Caco-2 (cell line): ENCODE results near the gene KIRREL3. TPM values are rescaled to one million over a fixed set of nuclear protein-coding genes. Genes with fewer than 3 reads are reported as not detected.

Experiments
- BruUV-seq: library from RNA; stranded (reverse); fragments of 400-500 nt; replicated peaks from 2 replicates; lab custom pipeline; 2021; lab: Mats Ljungman, UMichigan
- CTCF ChIA-PET: fragments of 300-600 bp; sonication (Branson Sonifier 250); formaldehyde crosslinking; loops from one replicate; lab custom pipeline; 2022; ENCODE audit warnings: antibody characterized with exemption; lab: Charles Lee
- POLR2A ChIA-PET: fragments of 300-600 bp; sonication (Branson Sonifier 250); formaldehyde crosslinking; loops from one replicate; lab custom pipeline; 2022; ENCODE audit warnings: antibody characterized with exemption; lab: Charles Lee
- DNase-seq, 2 experiments: peaks; one replicate each; pipeline versions ENCODE4 v3.0.0 to v3.0.0-alpha.2; 2020 to 2022
- H3K27me3 ChIP-seq: replicated peaks from 2 replicates; pipeline ENCODE4 v1.6.0; 2011; ENCODE audit warnings: low read length; ENCODE audit not compliant: control insufficient read depth, insufficient read depth
- H3K36me3 ChIP-seq: 2 replicates; pipeline ENCODE4 v1.5.1; 2011; ENCODE audit warnings: low read length; ENCODE audit not compliant: control insufficient read depth, insufficient read depth
- H3K4me1 ChIP-seq: fragments of 250-450 bp; sonication (Bioruptor Pico); 2 replicates; pipeline ENCODE4 v1.5.1; 2020; ENCODE audit warnings: mild to moderate bottlenecking
- H3K4me3 ChIP-seq: 2 replicates; pipeline ENCODE4 v1.5.1; 2011; ENCODE audit warnings: low read depth, mild to moderate bottlenecking, control low read depth, low read length
- H3K9me3 ChIP-seq: fragments of 250-450 bp; sonication (Bioruptor Pico); 2 replicates; pipeline ENCODE4 v1.5.1; 2020; ENCODE audit warnings: mild to moderate bottlenecking, moderate library complexity
- H3K27ac Mint-ChIP-seq: one replicate; pipeline ENCODE4 v1.8.0; 2022; ENCODE audit warnings: mixed read lengths; ENCODE audit not compliant: unreplicated experiment
- H3K27me3 Mint-ChIP-seq: one replicate; pipeline ENCODE4 v1.8.0; 2022; ENCODE audit warnings: mixed read lengths; ENCODE audit not compliant: insufficient read depth, unreplicated experiment
- H3K36me3 Mint-ChIP-seq: one replicate; pipeline ENCODE4 v1.8.0; 2022; ENCODE audit warnings: mild to moderate bottlenecking, mixed read lengths; ENCODE audit not compliant: insufficient read depth, unreplicated experiment
- H3K4me1 Mint-ChIP-seq: one replicate; pipeline ENCODE4 v1.8.0; 2022; ENCODE audit warnings: low read depth, mixed read lengths; ENCODE audit not compliant: unreplicated experiment
- H3K4me3 Mint-ChIP-seq: one replicate; pipeline ENCODE4 v1.8.0; 2022; ENCODE audit warnings: mild to moderate bottlenecking, moderate library complexity, mixed read lengths; ENCODE audit not compliant: unreplicated experiment
- H3K9me3 Mint-ChIP-seq: one replicate; pipeline ENCODE4 v1.8.0; 2022; ENCODE audit warnings: mixed read lengths; ENCODE audit not compliant: unreplicated experiment
- CTCF ChIP-seq, 2 experiments: fragments of 200-600 bp in 1 of 2; IDR thresholded peaks; 1 replicate in 1 of 2; 2 replicates in 1 of 2; pipeline versions ENCODE4 v1.5.1 to v1.8.0; 2011 to 2022; ENCODE audit warnings: antibody characterized with exemption in 1 of 2, control low read depth in 1 of 2, inconsistent platforms in 1 of 2, low read depth in 1 of 2, low read length in 1 of 2, mild to moderate bottlenecking in 1 of 2, moderate library complexity in 1 of 2; ENCODE audit not compliant: insufficient read depth in 1 of 2, severe bottlenecking in 1 of 2, unreplicated experiment in 1 of 2
- intact Hi-C: fragments of 100-400 bp; cut with micrococcal nuclease; formaldehyde crosslinking; loops from one replicate; pipeline ENCODE4 v1.10.0; 2022; ENCODE audit not compliant: unreplicated experiment
- total RNA-seq: library from RNA; stranded (reverse); gene quantifications from 2 replicates; pipeline ENCODE4 v1.2.3, GENCODE V29; 2022

The KIRREL3 gene
- total RNA-seq, 1 experiment from 2014 or later = not detected

GRCh38 chr11:126938718-126939117 lies 61.9 kb downstream of the KIRREL3 start:
- Histone ChIP-seq H3K4me1 (no peaks in the 10 kb centered on the region), H3K9me3 (peaks cover 6% of the 10 kb centered on the region), H3K27me3 (0 out of 2 replicates have a peak, but pooled peaks cover 1% of the 10 kb centered on the region), H3K36me3 (no peaks in the 10 kb centered on the region), H3K4me3 (no peak overlapping the region)
- H3K9me3 Mint-ChIP-seq = peaks cover 8% of the 10 kb centered on the region
- no peak overlapping the region for H3K27ac Mint-ChIP-seq
- no peak for DNase-seq
- H3K36me3 Mint-ChIP-seq = no peaks in the 10 kb centered on the region
- no peak overlapping the region for H3K4me3 Mint-ChIP-seq
- ChIA-PET POLR2A (no interaction called here), CTCF (interaction anchor here (1.4 kb wide), 1 partner anchor 51 kb away, joined by 3 read pairs; no protein-coding TSS in a partner anchor)
- TF ChIP-seq CTCF (IDR thresholded peaks at IDR 0.05; ENCODE audit: insufficient read depth in 1 of 2, low read depth in 1 of 2, low read length in 1 of 2, severe bottlenecking in 1 of 2, unreplicated experiment in 1 of 2) = no peak
- BruUV-seq = no TSS peak
- no peaks in the 10 kb centered on the region for H3K4me1 Mint-ChIP-seq
- peaks cover 16% of the 10 kb centered on the region for H3K27me3 Mint-ChIP-seq
- intact Hi-C loops = no loop called here

- H3K4me3 Mint-ChIP-seq = no peak overlapping the region
- no TSS peak for BruUV-seq
- Histone ChIP-seq H3K4me3 (no peak overlapping the region), H3K36me3 (no peaks in the 10 kb centered on the region), H3K4me1 (no peaks in the 10 kb centered on the region), H3K9me3 (peaks cover 6% of the 10 kb centered on the region), H3K27me3 (no peaks in the 10 kb centered on the region; the same call in 1 of the 2 replicates)
- DNase-seq = no peak
- H3K9me3 Mint-ChIP-seq = peaks cover 26% of the 10 kb centered on the region
- no peaks in the 10 kb centered on the region for H3K36me3 Mint-ChIP-seq
- H3K4me1 Mint-ChIP-seq = peaks cover 7% of the 10 kb centered on the region
- TF ChIP-seq CTCF (IDR thresholded peaks at IDR 0.05; ENCODE audit: insufficient read depth in 1 of 2, low read depth in 1 of 2, low read length in 1 of 2, severe bottlenecking in 1 of 2, unreplicated experiment in 1 of 2) = no peak
- H3K27me3 Mint-ChIP-seq = peaks cover 17% of the 10 kb centered on the region
- ChIA-PET CTCF (no interaction called here), POLR2A (no interaction called here)
- no peak overlapping the region for H3K27ac Mint-ChIP-seq
- intact Hi-C loops = no loop called here
Observed at GRCh38 chr11:126930091-126930841, 70.3 kb downstream of the KIRREL3 start.

- DNase-seq = no peak
- Histone ChIP-seq H3K9me3 (peaks cover 6% of the 10 kb centered on the region), H3K4me3 (no peak overlapping the region), H3K36me3 (no peaks in the 10 kb centered on the region), H3K27me3 (no peaks in the 10 kb centered on the region; the same call in 1 of the 2 replicates), H3K4me1 (no peaks in the 10 kb centered on the region)
- Mint-ChIP-seq H3K36me3 (no peaks in the 10 kb centered on the region), H3K27me3 (peaks cover 17% of the 10 kb centered on the region), H3K9me3 (peaks cover 23% of the 10 kb centered on the region), H3K4me3 (no peak overlapping the region), H3K4me1 (peaks cover 7% of the 10 kb centered on the region), H3K27ac (no peak overlapping the region)
- no TSS peak for BruUV-seq
- ChIA-PET CTCF (no interaction called here), POLR2A (no interaction called here)
- TF ChIP-seq CTCF (IDR thresholded peaks at IDR 0.05; ENCODE audit: insufficient read depth in 1 of 2, low read depth in 1 of 2, low read length in 1 of 2, severe bottlenecking in 1 of 2, unreplicated experiment in 1 of 2) = no peak
- intact Hi-C loops = no loop called here
Observed at GRCh38 chr11:126929179-126930061, 71.2 kb downstream of the KIRREL3 start.
